Measurements from ENCODE around the gene TFR2.

- TF ChIP-seq RFX5 (IDR thresholded peaks at IDR 0.05; ENCODE audit: low read depth, low read length) (no peak), POLR2A (IDR thresholded peaks at IDR 0.05; ENCODE audit: low read depth, low read length) (no peak), CTCF (conservative IDR thresholded peaks at IDR 0.05; ENCODE audit: low read depth, low read length) (no peak), SMC3 (IDR thresholded peaks at IDR 0.05; ENCODE audit: low read depth, low read length) (no peak), USF2 (IDR thresholded peaks at IDR 0.05; ENCODE audit: low read depth, low read length) (no peak), RAD21 (IDR thresholded peaks at IDR 0.05; ENCODE audit: low read length) (no peak), RCOR1 (IDR thresholded peaks at IDR 0.05; ENCODE audit: insufficient replicate concordance, low read length) (no peak), CEBPB (IDR thresholded peaks at IDR 0.05; ENCODE audit: low read depth, low read length) (no peak), ELK1 (IDR thresholded peaks at IDR 0.05; ENCODE audit: borderline replicate concordance, low read depth, low read length) (no peak)
Observed at GRCh38 chr7:100675105-100675451, 33.7 kb upstream of the TFR2 start.

All from IMR-90 (cell line).